ENCODE data around the gene IYD.

Gene IYD

GRCh38 chr6:150435832-150436231, 67.0 kb downstream of the IYD start:
- Histone ChIP-seq H3K4me2 (ENCODE audit: low read length) (no peak overlapping the region), H3K27me3 (ENCODE audit: low read depth, low read length) (no peaks in the 10 kb centered on the region), H4K20me1 (ENCODE audit: insufficient read depth, low read length) (no peaks in the 10 kb centered on the region), H3K4me1 (ENCODE audit: low read length) (no peaks in the 10 kb centered on the region), H2AFZ (ENCODE audit: low read depth, low read length) (no peak overlapping the region), H3K4me3 (ENCODE audit: low read length) (no peak overlapping the region), H3K9me3 (ENCODE audit: insufficient read depth, low read length) (peaks cover 5% of the 10 kb centered on the region; the same call in 1 of the 2 replicates), H3K27ac (ENCODE audit: low read length) (no peak overlapping the region), H3K36me3 (replicated peaks; ENCODE audit: low read depth, low read length) (no peaks in the 10 kb centered on the region), H3K9ac (ENCODE audit: low read length) (no peak overlapping the region), H3K79me2 (ENCODE audit: low read length) (no peaks in the 10 kb centered on the region)
- TF ChIP-seq CTCF (IDR thresholded peaks at IDR 0.05; ENCODE audit: low read depth, low read length), result no peak
- TF ChIP-seq EZH2phosphoT487 (IDR thresholded peaks at IDR 0.05; ENCODE audit: low read depth), result no peak

DNA sequence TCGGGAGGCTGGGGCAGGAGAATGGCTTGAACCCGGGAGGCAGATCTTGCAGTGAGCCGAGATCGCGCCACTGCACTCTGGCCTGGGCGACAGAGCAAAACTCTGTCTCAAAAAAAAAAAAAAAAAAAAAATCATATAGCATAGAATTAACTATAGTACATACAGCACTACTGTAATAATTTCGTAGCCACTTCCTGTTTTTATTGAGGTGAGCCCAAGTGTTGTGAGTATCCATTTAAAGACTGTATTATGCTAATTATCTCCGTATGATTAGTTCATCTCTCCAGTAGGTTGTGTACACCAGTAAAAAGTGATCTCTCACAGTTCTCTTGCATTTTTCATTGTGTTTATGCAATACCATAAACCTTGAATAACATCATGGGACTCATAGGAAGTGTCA, 70.6 kb downstream of the IYD start:
- H3K27me3 ChIP-seq (ENCODE audit: low read depth, low read length), result no peaks in the 10 kb centered on the region
- H3K9ac ChIP-seq (ENCODE audit: low read length), result no peak overlapping the region
- no peaks in the 10 kb centered on the region for H4K20me1 ChIP-seq (ENCODE audit: insufficient read depth, low read length)
- H3K27ac ChIP-seq (ENCODE audit: low read length), result no peak overlapping the region
- no peak overlapping the region for H3K4me2 ChIP-seq (ENCODE audit: low read length)
- H3K4me1 ChIP-seq (ENCODE audit: low read length), result no peaks in the 10 kb centered on the region
- H2AFZ ChIP-seq (ENCODE audit: low read depth, low read length), result no peak overlapping the region
- peaks cover 5% of the 10 kb centered on the region; the same call in 1 of the 2 replicates for H3K9me3 ChIP-seq (ENCODE audit: insufficient read depth, low read length)
- H3K4me3 ChIP-seq (ENCODE audit: low read length), result no peak overlapping the region
- no peak for TF ChIP-seq CTCF (IDR thresholded peaks at IDR 0.05; ENCODE audit: low read depth, low read length)
- TF ChIP-seq EZH2phosphoT487 (IDR thresholded peaks at IDR 0.05; ENCODE audit: low read depth), result no peak
- no peaks in the 10 kb centered on the region for H3K36me3 ChIP-seq (replicated peaks; ENCODE audit: low read depth, low read length)
- H3K79me2 ChIP-seq (ENCODE audit: low read length), result no peaks in the 10 kb centered on the region

DNA sequence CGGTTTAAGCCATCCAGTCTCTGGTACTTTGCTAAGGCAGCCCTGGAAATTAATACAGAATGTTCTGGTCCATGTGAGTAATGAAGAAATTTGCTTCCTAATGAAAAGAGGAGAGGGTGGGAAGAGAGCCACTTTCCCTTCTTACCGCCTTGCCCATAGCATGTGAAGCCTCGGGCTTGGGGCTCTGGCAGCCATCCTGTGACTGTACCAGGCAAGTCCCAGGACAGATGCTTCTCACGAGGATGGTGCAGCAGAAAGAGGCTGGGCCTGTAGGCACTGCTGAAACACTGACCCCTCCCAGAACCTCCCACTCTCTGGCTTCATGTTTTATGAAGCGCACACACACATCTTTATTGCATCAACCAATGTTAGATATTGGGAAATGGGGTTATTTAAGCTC, 74.8 kb downstream of the IYD start:
- Histone ChIP-seq H3K27ac (ENCODE audit: low read length) (no peak overlapping the region), H3K79me2 (ENCODE audit: low read length) (no peaks in the 10 kb centered on the region), H3K4me1 (ENCODE audit: low read length) (no peaks in the 10 kb centered on the region), H4K20me1 (ENCODE audit: insufficient read depth, low read length) (no peaks in the 10 kb centered on the region), H3K9me3 (ENCODE audit: insufficient read depth, low read length) (peaks cover 5% of the 10 kb centered on the region; the same call in 1 of the 2 replicates), H3K4me3 (ENCODE audit: low read length) (no peak overlapping the region), H3K36me3 (replicated peaks; ENCODE audit: low read depth, low read length) (no peaks in the 10 kb centered on the region), H3K27me3 (ENCODE audit: low read depth, low read length) (no peaks in the 10 kb centered on the region), H3K4me2 (ENCODE audit: low read length) (no peak overlapping the region), H2AFZ (ENCODE audit: low read depth, low read length) (no peak overlapping the region), H3K9ac (ENCODE audit: low read length) (no peak overlapping the region)
- no peak for TF ChIP-seq EZH2phosphoT487 (IDR thresholded peaks at IDR 0.05; ENCODE audit: low read depth)
- no peak for TF ChIP-seq CTCF (IDR thresholded peaks at IDR 0.05; ENCODE audit: low read depth, low read length)

GRCh38 chr6:150444308-150444707, 75.5 kb downstream of the IYD start:
- H3K27ac ChIP-seq (ENCODE audit: low read length), result no peak overlapping the region
- H3K9ac ChIP-seq (ENCODE audit: low read length), result no peak overlapping the region
- no peaks in the 10 kb centered on the region for H3K4me1 ChIP-seq (ENCODE audit: low read length)
- no peak overlapping the region for H2AFZ ChIP-seq (ENCODE audit: low read depth, low read length)
- H4K20me1 ChIP-seq (ENCODE audit: insufficient read depth, low read length), result no peaks in the 10 kb centered on the region
- peaks cover 5% of the 10 kb centered on the region; the same call in 1 of the 2 replicates for H3K9me3 ChIP-seq (ENCODE audit: insufficient read depth, low read length)
- no peaks in the 10 kb centered on the region for H3K27me3 ChIP-seq (ENCODE audit: low read depth, low read length)
- no peak overlapping the region for H3K4me3 ChIP-seq (ENCODE audit: low read length)
- no peak overlapping the region for H3K4me2 ChIP-seq (ENCODE audit: low read length)
- no peaks in the 10 kb centered on the region for H3K79me2 ChIP-seq (ENCODE audit: low read length)
- H3K36me3 ChIP-seq (replicated peaks; ENCODE audit: low read depth, low read length), result no peaks in the 10 kb centered on the region
- TF ChIP-seq EZH2phosphoT487 (IDR thresholded peaks at IDR 0.05; ENCODE audit: low read depth), result no peak
- TF ChIP-seq CTCF (IDR thresholded peaks at IDR 0.05; ENCODE audit: low read depth, low read length), result no peak

All from OCI-LY3 (cell line).